ENCODE data around the gene CYFIP2. TPM values are rescaled to one million over a fixed set of nuclear protein-coding genes. Genes with fewer than 3 reads are reported as not detected.
A peak's percentile ranks its signal among the peaks of the same experiment; 100 is the strongest.

The CYFIP2 gene
- total RNA-seq, 1 donor from 2014 or later: 96.8 TPM

DNA sequence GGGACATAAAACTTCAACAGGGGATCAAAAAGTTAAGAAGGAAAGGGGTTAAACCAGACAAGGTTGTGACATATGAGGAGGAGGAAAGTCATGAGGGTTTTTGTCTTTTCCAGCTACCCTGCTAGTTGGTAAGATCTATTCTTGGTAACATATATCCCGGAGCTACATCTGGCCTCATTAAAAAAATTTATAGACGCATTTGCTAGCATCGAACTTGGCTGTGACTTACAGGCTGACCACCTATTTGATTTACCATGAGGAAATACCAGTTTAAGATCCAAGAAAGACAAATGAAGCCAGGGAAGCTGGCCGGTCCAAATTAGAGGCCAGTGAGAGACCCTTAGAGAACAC, 106.5 kb downstream of the CYFIP2 start:
- Mint-ChIP-seq H3K27me3 (ENCODE audit: low read depth, unreplicated experiment) (no peaks in the 10 kb centered on the region), H3K4me1 (ENCODE audit: low read depth, unreplicated experiment) (peaks cover 30% of the 10 kb centered on the region), H3K9me3 (ENCODE audit: unreplicated experiment) (peaks cover 1% of the 10 kb centered on the region), H3K4me3 (ENCODE audit: unreplicated experiment) (no peak overlapping the region), H3K36me3 (ENCODE audit: low read depth, unreplicated experiment) (peaks cover 20% of the 10 kb centered on the region), H3K27ac (ENCODE audit: unreplicated experiment) (peak overlapping the region; percentile 68)
- Histone ChIP-seq H3K36me3 (ENCODE audit: insufficient read depth, low read length) (no peaks in the 10 kb centered on the region), H3K9me3 (ENCODE audit: insufficient read depth, low read depth, low read length) (no peaks in the 10 kb centered on the region), H3K4me1 (ENCODE audit: insufficient read depth, low read length) (peaks cover 34% of the 10 kb centered on the region), H3K27me3 (ENCODE audit: insufficient read depth, low read length) (no peaks in the 10 kb centered on the region), H3K9ac (ENCODE audit: low read length) (peak overlapping the region; percentile 70), H3K27ac (ENCODE audit: low read depth, low read length) (peak overlapping the region; percentile 89), H3K79me2 (ENCODE audit: insufficient read depth, low read length) (no peaks in the 10 kb centered on the region), H3K4me3 (ENCODE audit: insufficient read depth, low read depth, low read length) (no peak overlapping the region), H3K4me2 (ENCODE audit: low read length) (peak overlapping the region; percentile 51), H4K20me1 (ENCODE audit: insufficient read depth, low read length) (no peaks in the 10 kb centered on the region), H2AFZ (ENCODE audit: low read depth, low read length) (no peak overlapping the region)
- FAIRE-seq (no peak), DNase-seq (ENCODE audit: low read depth) (no peak)
- TF ChIP-seq, protein P1, sequence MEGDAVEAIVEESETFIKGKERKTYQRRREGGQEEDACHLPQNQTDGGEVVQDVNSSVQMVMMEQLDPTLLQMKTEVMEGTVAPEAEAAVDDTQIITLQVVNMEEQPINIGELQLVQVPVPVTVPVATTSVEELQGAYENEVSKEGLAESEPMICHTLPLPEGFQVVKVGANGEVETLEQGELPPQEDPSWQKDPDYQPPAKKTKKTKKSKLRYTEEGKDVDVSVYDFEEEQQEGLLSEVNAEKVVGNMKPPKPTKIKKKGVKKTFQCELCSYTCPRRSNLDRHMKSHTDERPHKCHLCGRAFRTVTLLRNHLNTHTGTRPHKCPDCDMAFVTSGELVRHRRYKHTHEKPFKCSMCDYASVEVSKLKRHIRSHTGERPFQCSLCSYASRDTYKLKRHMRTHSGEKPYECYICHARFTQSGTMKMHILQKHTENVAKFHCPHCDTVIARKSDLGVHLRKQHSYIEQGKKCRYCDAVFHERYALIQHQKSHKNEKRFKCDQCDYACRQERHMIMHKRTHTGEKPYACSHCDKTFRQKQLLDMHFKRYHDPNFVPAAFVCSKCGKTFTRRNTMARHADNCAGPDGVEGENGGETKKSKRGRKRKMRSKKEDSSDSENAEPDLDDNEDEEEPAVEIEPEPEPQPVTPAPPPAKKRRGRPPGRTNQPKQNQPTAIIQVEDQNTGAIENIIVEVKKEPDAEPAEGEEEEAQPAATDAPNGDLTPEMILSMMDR (IDR thresholded peaks at IDR 0.05; ENCODE audit: insufficient read depth, low read depth, low read length): no peak
- TF ChIP-seq EZH2 (IDR thresholded peaks at IDR 0.05; ENCODE audit: insufficient read depth, low read length): no peak

DNA sequence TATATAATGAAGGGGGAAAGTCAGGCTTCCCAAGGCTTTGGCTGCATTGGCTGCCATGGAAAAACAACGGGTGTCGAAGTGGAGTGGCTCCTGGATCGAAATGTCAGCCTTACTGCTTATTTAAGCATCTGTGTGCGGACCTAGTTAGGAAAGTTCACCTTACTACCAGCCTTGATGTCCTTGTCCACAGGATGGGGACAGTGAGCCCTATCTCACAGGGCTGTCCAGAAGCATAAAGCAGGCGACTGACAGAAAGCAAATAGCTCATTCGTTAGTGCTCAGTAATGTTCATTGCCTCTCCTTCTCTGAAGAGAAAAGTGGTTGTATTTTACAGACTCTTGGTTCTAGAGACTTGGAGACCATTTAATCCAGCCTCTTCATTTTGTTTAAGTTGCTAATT, 112.6 kb downstream of the CYFIP2 start:
- no peak for DNase-seq (ENCODE audit: low read depth)
- Mint-ChIP-seq H3K9me3 (ENCODE audit: unreplicated experiment) (peaks cover 2% of the 10 kb centered on the region), H3K4me3 (ENCODE audit: unreplicated experiment) (no peak overlapping the region), H3K36me3 (ENCODE audit: low read depth, unreplicated experiment) (peaks cover 21% of the 10 kb centered on the region), H3K4me1 (ENCODE audit: low read depth, unreplicated experiment) (peaks cover 8% of the 10 kb centered on the region), H3K27me3 (ENCODE audit: low read depth, unreplicated experiment) (no peaks in the 10 kb centered on the region), H3K27ac (ENCODE audit: unreplicated experiment) (no peak overlapping the region)
- Histone ChIP-seq H3K4me1 (ENCODE audit: insufficient read depth, low read length) (peaks cover 11% of the 10 kb centered on the region), H4K20me1 (ENCODE audit: insufficient read depth, low read length) (no peaks in the 10 kb centered on the region), H3K9me3 (ENCODE audit: insufficient read depth, low read depth, low read length) (no peaks in the 10 kb centered on the region), H3K27me3 (ENCODE audit: insufficient read depth, low read length) (no peaks in the 10 kb centered on the region), H3K36me3 (ENCODE audit: insufficient read depth, low read length) (no peaks in the 10 kb centered on the region), H3K27ac (ENCODE audit: low read depth, low read length) (no peak overlapping the region), H3K4me3 (ENCODE audit: insufficient read depth, low read depth, low read length) (no peak overlapping the region), H3K9ac (ENCODE audit: low read length) (no peak overlapping the region), H3K79me2 (ENCODE audit: insufficient read depth, low read length) (no peaks in the 10 kb centered on the region), H2AFZ (ENCODE audit: low read depth, low read length) (no peak overlapping the region), H3K4me2 (ENCODE audit: low read length) (no peak overlapping the region)
- TF ChIP-seq, protein P1 (IDR thresholded peaks at IDR 0.05; ENCODE audit: insufficient read depth, low read depth, low read length): no peak
- no peak for TF ChIP-seq EZH2 (IDR thresholded peaks at IDR 0.05; ENCODE audit: insufficient read depth, low read length)
- peak; percentile 13 for FAIRE-seq

DNA sequence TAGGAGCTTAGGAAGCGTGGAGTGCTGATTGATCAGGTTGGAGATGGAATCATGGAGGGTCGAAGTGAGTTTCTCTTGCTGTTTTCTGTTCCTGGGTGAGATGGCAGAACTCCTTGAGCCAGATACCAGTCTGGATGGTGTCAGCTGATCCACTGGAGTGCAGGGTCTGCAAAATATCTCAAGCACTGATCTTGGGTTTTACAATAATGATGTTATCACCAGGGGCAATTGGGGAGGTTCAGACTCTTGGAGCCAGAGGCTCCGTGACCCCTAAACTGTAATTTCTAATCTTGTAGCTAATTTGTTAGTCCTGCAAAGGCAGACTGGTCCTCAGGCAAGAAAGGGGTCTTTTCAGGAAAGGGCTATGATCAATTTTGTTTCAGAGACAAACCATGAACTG, 114.1 kb downstream of the CYFIP2 start:
- Histone ChIP-seq H3K9me3 (ENCODE audit: insufficient read depth, low read depth, low read length) (no peaks in the 10 kb centered on the region), H3K27me3 (ENCODE audit: insufficient read depth, low read length) (no peaks in the 10 kb centered on the region), H3K36me3 (ENCODE audit: insufficient read depth, low read length) (no peaks in the 10 kb centered on the region), H3K79me2 (ENCODE audit: insufficient read depth, low read length) (no peaks in the 10 kb centered on the region), H2AFZ (ENCODE audit: low read depth, low read length) (no peak overlapping the region), H4K20me1 (ENCODE audit: insufficient read depth, low read length) (no peaks in the 10 kb centered on the region), H3K4me1 (ENCODE audit: insufficient read depth, low read length) (peaks cover 21% of the 10 kb centered on the region), H3K4me2 (ENCODE audit: low read length) (no peak overlapping the region), H3K27ac (ENCODE audit: low read depth, low read length) (no peak overlapping the region), H3K9ac (ENCODE audit: low read length) (no peak overlapping the region), H3K4me3 (ENCODE audit: insufficient read depth, low read depth, low read length) (no peak overlapping the region)
- TF ChIP-seq EZH2 (IDR thresholded peaks at IDR 0.05; ENCODE audit: insufficient read depth, low read length): no peak
- Mint-ChIP-seq H3K27me3 (ENCODE audit: low read depth, unreplicated experiment) (no peaks in the 10 kb centered on the region), H3K9me3 (ENCODE audit: unreplicated experiment) (peaks cover 2% of the 10 kb centered on the region), H3K36me3 (ENCODE audit: low read depth, unreplicated experiment) (peaks cover 20% of the 10 kb centered on the region), H3K4me3 (ENCODE audit: unreplicated experiment) (no peak overlapping the region), H3K4me1 (ENCODE audit: low read depth, unreplicated experiment) (peaks cover 16% of the 10 kb centered on the region), H3K27ac (ENCODE audit: unreplicated experiment) (no peak overlapping the region)
- FAIRE-seq (no peak), DNase-seq (ENCODE audit: low read depth) (no peak)
